Stimulated activated CD4-positive, alpha-beta T cell treated with anti-CD3 and anti-CD28 coated beads, Interleukin-2, amount 100 ng/mL, for 4 hours (primary cell): Measurements from ENCODE around the gene C1orf159.

Source experiments
- DNase-seq: peaks from one replicate; pipeline ENCODE4 v3.0.0-alpha.2; 2020; ENCODE audit warnings: low read depth

Gene C1orf159

GRCh38 chr1:1038694-1039093, 77.2 kb downstream of the C1orf159 start:
- DNase-seq: no peak

- DNase-seq: no peak
Observed at GRCh38 chr1:1037366-1038327, 78.2 kb downstream of the C1orf159 start.

GRCh38 chr1:1035291-1035943, 80.5 kb downstream of the C1orf159 start:
- no peak for DNase-seq

GRCh38 chr1:1034439-1034781, 81.5 kb downstream of the C1orf159 start:
- DNase-seq: no peak

GRCh38 chr1:1033731-1034438, 82.0 kb downstream of the C1orf159 start:
- DNase-seq: no peak

GRCh38 chr1:1033009-1033587, 82.8 kb downstream of the C1orf159 start:
- DNase-seq: peak; percentile 95

- DNase-seq: no peak
Observed at GRCh38 chr1:1032424-1032823, 83.5 kb downstream of the C1orf159 start.
